ENCODE results near the gene FARP2. TPM values are rescaled to one million over a fixed set of nuclear protein-coding genes. Genes with fewer than 3 reads are reported as not detected.

FARP2 gene
- total and polyA plus RNA-seq, 2 of the 4 experiments (the other 2 are of a cell fraction), result 17.1 to 30.8 TPM

DNA sequence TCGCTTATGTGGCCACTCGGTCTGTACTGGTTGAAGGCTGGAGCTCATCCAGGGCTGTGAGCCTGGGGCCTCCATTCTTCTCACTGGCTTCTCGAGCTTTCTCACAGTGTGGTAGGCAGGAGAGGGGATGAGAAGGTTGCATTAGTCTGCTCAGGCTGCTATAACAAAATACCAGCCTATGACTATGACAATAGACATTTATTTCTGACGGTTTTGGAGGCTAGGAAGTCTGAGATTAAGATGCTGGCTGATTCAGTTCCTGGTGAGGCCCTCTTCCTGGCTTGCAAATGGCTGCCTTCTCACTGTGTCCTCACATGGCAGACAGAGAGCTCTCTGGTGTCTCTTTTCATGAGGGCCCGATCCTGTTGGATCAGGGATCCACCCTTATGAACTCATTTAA is 158.5 kb downstream of the FARP2 start:
- Histone ChIP-seq H4K91ac (ENCODE audit: insufficient read depth, low read depth, low read length) (no peak overlapping the region), H3K4me3 (ENCODE audit: insufficient read depth, low read depth, low read length) (no peak overlapping the region), H3K4me1 (ENCODE audit: control insufficient read depth, insufficient read depth, low read length) (0 out of 2 replicates have a peak, but pooled peaks cover under 1% of the 10 kb centered on the region), H2BK5ac (ENCODE audit: low read depth, low read length, poor library complexity, severe bottlenecking) (no peak overlapping the region), H3K9me3 (ENCODE audit: control insufficient read depth, insufficient read depth, low read length) (no peaks in the 10 kb centered on the region), H2AK9ac (replicated peaks; ENCODE audit: low read depth, low read length, poor library complexity) (no peak overlapping the region), H3K4me2 (ENCODE audit: low read depth, low read length) (no peak overlapping the region), H4K5ac (ENCODE audit: low read depth, low read length) (no peak overlapping the region), H3K9ac (ENCODE audit: low read depth, low read length) (no peak overlapping the region), H2BK15ac (ENCODE audit: low read depth, low read length) (no peak overlapping the region), H3K56ac (ENCODE audit: extremely low read depth, insufficient read depth, low read length) (no peak overlapping the region), H3K27ac (ENCODE audit: insufficient read depth, low read length) (no peak overlapping the region), H3K18ac (ENCODE audit: low read depth, low read length) (no peak overlapping the region), H3K14ac (replicated peaks; ENCODE audit: low read depth, low read length) (no peak overlapping the region), H2AFZ (replicated peaks; ENCODE audit: low read length, poor library complexity) (peak overlapping the region; percentile 46), H4K8ac (ENCODE audit: low read depth in 2 of 2, low read length in 2 of 2) (peak overlapping the region in 1 of 2 experiments; percentile 63; a peak in 1 of 4 replicates), H3K23ac (ENCODE audit: low read depth, low read length) (no peak overlapping the region), H3K4ac (ENCODE audit: low read depth, low read length) (no peak overlapping the region), H3K27me3 (ENCODE audit: control insufficient read depth, insufficient read depth, low read length) (no peaks in the 10 kb centered on the region; the same call in 1 of the 2 replicates), H3K36me3 (ENCODE audit: control insufficient read depth, insufficient read depth, low read length) (no peaks in the 10 kb centered on the region), H3K79me1 (ENCODE audit: low read depth in 1 of 2, low read length in 2 of 2) (peaks cover under 1 to 2% of the 10 kb centered on the region in 2 experiments; a peak in 3 of 4 replicates), H2AK5ac (ENCODE audit: low read depth, low read length) (no peak overlapping the region), H3K9me1 (ENCODE audit: insufficient read depth, low read length) (peaks cover 12% of the 10 kb centered on the region), H2BK120ac (ENCODE audit: low read depth, low read length) (no peak overlapping the region), H2BK20ac (ENCODE audit: low read depth, low read length) (no peak overlapping the region), H4K20me1 (ENCODE audit: insufficient read depth, low read length) (no peaks in the 10 kb centered on the region)
- dilution Hi-C loops (cut with HindIII; ENCODE audit: low sequenced_read_pairs, unreplicated experiment), result no loop called here
- WGBS, 2 experiments (ENCODE audit: extremely low coverage in 2 of 2, insufficient read length in 1 of 2), result no CpG with 5 or more reads among the region's 5 CpGs
- in situ Hi-C loops (cut with MboI; ENCODE audit: low sequenced_read_pairs), result no loop called here
- intact Hi-C loops (cut with micrococcal nuclease), result no loop called here
- no peak for TF ChIP-seq NFE2L2 (IDR thresholded peaks at IDR 0.05; ENCODE audit: low read depth, low read length)
- TF ChIP-seq MAFK (IDR thresholded peaks at IDR 0.05; ENCODE audit: low read depth, low read length), result no peak
- TF ChIP-seq, protein P1, sequence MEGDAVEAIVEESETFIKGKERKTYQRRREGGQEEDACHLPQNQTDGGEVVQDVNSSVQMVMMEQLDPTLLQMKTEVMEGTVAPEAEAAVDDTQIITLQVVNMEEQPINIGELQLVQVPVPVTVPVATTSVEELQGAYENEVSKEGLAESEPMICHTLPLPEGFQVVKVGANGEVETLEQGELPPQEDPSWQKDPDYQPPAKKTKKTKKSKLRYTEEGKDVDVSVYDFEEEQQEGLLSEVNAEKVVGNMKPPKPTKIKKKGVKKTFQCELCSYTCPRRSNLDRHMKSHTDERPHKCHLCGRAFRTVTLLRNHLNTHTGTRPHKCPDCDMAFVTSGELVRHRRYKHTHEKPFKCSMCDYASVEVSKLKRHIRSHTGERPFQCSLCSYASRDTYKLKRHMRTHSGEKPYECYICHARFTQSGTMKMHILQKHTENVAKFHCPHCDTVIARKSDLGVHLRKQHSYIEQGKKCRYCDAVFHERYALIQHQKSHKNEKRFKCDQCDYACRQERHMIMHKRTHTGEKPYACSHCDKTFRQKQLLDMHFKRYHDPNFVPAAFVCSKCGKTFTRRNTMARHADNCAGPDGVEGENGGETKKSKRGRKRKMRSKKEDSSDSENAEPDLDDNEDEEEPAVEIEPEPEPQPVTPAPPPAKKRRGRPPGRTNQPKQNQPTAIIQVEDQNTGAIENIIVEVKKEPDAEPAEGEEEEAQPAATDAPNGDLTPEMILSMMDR (conservative IDR thresholded peaks at IDR 0.05; ENCODE audit: low read depth, low read length), result no peak
- no peak for TF ChIP-seq RAD21 (IDR thresholded peaks at IDR 0.05; ENCODE audit: low read length)
- no peak for TF ChIP-seq SMC3 (IDR thresholded peaks at IDR 0.05; ENCODE audit: low read depth, low read length)
- no peak for TF ChIP-seq ELK1 (IDR thresholded peaks at IDR 0.05; ENCODE audit: borderline replicate concordance, low read depth, low read length)
- TF ChIP-seq MXI1 (IDR thresholded peaks at IDR 0.05; ENCODE audit: borderline replicate concordance, low read depth, low read length), result no peak
- TF ChIP-seq, protein P2, sequence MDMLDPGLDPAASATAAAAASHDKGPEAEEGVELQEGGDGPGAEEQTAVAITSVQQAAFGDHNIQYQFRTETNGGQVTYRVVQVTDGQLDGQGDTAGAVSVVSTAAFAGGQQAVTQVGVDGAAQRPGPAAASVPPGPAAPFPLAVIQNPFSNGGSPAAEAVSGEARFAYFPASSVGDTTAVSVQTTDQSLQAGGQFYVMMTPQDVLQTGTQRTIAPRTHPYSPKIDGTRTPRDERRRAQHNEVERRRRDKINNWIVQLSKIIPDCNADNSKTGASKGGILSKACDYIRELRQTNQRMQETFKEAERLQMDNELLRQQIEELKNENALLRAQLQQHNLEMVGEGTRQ (IDR thresholded peaks at IDR 0.05; ENCODE audit: low read depth, low read length), result no peak
- CTCF ChIA-PET, result no interaction called here
- no TSS peak for BruUV-seq (replicated peaks)
- DNase-seq (peak; percentile 12), ATAC-seq (ENCODE audit: low read depth) (peak; percentile 51)
- POLR2A ChIA-PET (ENCODE audit: unreplicated experiment), result no interaction called here

Data from IMR-90 (cell line).